Measurements from ENCODE around the gene SLIT3. TPM values are rescaled to one million over a fixed set of nuclear protein-coding genes. Genes with fewer than 3 reads are reported as not detected.

The SLIT3 gene
- total RNA-seq, 1 experiment from 2014 or later: 0.92 TPM

GRCh38 chr5:169054506-169054905 is 246.4 kb downstream of the SLIT3 start:
- Histone ChIP-seq H3K18ac (ENCODE audit: insufficient read length, low read depth, low read length) (no peak overlapping the region), H3K23ac (ENCODE audit: insufficient read length, low read depth, low read length) (no peak overlapping the region), H3K79me2 (ENCODE audit: insufficient read depth, low read length) (no peaks in the 10 kb centered on the region), H4K91ac (ENCODE audit: insufficient read length, low read depth, low read length) (no peak overlapping the region), H3K4me1 (ENCODE audit: insufficient read depth, low read length) (no peaks in the 10 kb centered on the region; the same call in 1 of the 2 replicates), H2AFZ (ENCODE audit: low read length) (no peak overlapping the region), H2BK20ac (ENCODE audit: low read depth, low read length, poor library complexity, severe bottlenecking) (no peak overlapping the region), H4K20me1 (ENCODE audit: control insufficient read depth, insufficient read depth, insufficient read length) (no peaks in the 10 kb centered on the region), H3K14ac (ENCODE audit: insufficient read depth, low read length) (no peak overlapping the region), H3K23me2 (ENCODE audit: insufficient read length, low read depth, low read length, poor library complexity, severe bottlenecking) (no peaks in the 10 kb centered on the region), H3K4ac (ENCODE audit: low read depth, low read length) (no peak overlapping the region), H2AK5ac (ENCODE audit: insufficient read length, low read length) (no peak overlapping the region), H3K56ac (ENCODE audit: insufficient read length, low read depth, low read length) (no peak overlapping the region), H3K27me3 (ENCODE audit: insufficient read depth, low read length) (no peaks in the 10 kb centered on the region), H3K4me2 (ENCODE audit: insufficient read depth, insufficient read length, low read length) (no peak overlapping the region), H3K27ac (ENCODE audit: insufficient read length, low read depth, low read length) (no peak overlapping the region), H3T11ph (ENCODE audit: low read length) (no peak overlapping the region), H2BK5ac (ENCODE audit: insufficient read length, low read length) (no peak overlapping the region), H2BK120ac (ENCODE audit: low read depth, low read length, poor library complexity, severe bottlenecking) (no peak overlapping the region), H2BK15ac (ENCODE audit: low read depth, low read length) (no peak overlapping the region), H2BK12ac (ENCODE audit: insufficient read length, low read depth, low read length) (no peak overlapping the region), H3K79me1 (ENCODE audit: insufficient read depth, low read depth, low read length, poor library complexity, severe bottlenecking) (no peaks in the 10 kb centered on the region), H3K9me3 (ENCODE audit: control insufficient read depth, low read depth, low read length) (no peaks in the 10 kb centered on the region), H4K5ac (ENCODE audit: insufficient read length, low read depth, low read length) (no peak overlapping the region), H4K8ac (replicated peaks; ENCODE audit: insufficient read length, low read depth, low read length) (no peak overlapping the region), H3K9ac (ENCODE audit: extremely low read depth, insufficient read length, low read length) (no peak overlapping the region)
- H3K27ac Mint-ChIP-seq: peak overlapping the region in 1 of 3 experiments; percentile 3; a peak in 2 of 7 replicates
- peaks cover 26 to 30% of the 10 kb centered on the region in 2 experiments for H3K4me1 Mint-ChIP-seq
- H3K36me3 Mint-ChIP-seq (ENCODE audit: insufficient read depth in 1 of 3, low read depth in 3 of 3): peaks cover 0 to 2% (median 0%) of the 10 kb centered on the region in 3 experiments; a peak in 2 of 7 replicates
- no CpG with 5 or more reads among the region's 8 CpGs for WGBS (ENCODE audit: extremely low coverage, insufficient read length, low lambda C conversion rate)
- H3K27me3 Mint-ChIP-seq (ENCODE audit: low read depth): peaks cover 14% of the 10 kb centered on the region
- no peaks in the 10 kb centered on the region for H3K9me3 Mint-ChIP-seq
- no peak for DNase-seq
- TF ChIP-seq, protein P1, sequence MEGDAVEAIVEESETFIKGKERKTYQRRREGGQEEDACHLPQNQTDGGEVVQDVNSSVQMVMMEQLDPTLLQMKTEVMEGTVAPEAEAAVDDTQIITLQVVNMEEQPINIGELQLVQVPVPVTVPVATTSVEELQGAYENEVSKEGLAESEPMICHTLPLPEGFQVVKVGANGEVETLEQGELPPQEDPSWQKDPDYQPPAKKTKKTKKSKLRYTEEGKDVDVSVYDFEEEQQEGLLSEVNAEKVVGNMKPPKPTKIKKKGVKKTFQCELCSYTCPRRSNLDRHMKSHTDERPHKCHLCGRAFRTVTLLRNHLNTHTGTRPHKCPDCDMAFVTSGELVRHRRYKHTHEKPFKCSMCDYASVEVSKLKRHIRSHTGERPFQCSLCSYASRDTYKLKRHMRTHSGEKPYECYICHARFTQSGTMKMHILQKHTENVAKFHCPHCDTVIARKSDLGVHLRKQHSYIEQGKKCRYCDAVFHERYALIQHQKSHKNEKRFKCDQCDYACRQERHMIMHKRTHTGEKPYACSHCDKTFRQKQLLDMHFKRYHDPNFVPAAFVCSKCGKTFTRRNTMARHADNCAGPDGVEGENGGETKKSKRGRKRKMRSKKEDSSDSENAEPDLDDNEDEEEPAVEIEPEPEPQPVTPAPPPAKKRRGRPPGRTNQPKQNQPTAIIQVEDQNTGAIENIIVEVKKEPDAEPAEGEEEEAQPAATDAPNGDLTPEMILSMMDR (conservative IDR thresholded peaks at IDR 0.05): no peak
- no peak overlapping the region for H3K4me3 Mint-ChIP-seq
